Transverse colon (tissue), 3 donors: ENCODE results near the gene DEK.

Source experiments
- EP300 ChIP-seq: sonication (generic); formaldehyde crosslinking; IDR thresholded peaks from one replicate; pipeline ENCODE4 v1.6.1; 2017; ENCODE audit warnings: antibody characterized with exemption, low read depth
- POLR2AphosphoS5 ChIP-seq, 3 donors: sonication (generic); formaldehyde crosslinking; IDR thresholded peaks; one replicate each; pipeline ENCODE4 v1.6.1; 2016; ENCODE audit warnings: antibody characterized with exemption in 3 of 3

DNA sequence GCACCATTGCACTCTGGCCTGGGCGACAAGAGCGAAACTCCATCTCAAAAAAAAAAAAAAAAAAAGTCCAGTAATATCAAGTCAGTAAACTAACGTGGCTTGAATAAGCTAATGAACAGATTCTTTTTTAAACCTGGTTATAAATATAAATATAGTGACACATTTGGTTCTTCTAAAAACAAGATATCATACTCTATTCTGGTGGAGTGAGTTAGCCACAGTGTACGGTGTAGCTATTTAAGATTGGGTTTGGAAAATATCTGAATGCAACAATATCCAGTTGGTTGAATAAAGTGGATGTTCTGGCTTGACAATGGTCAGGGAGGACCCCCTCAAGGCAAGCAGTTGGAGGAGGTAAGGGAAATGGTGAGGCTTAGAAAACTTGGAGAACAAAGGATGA is 5.9 kb upstream of the DEK start:
- no peak for TF ChIP-seq POLR2AphosphoS5 (IDR thresholded peaks at IDR 0.05)
- TF ChIP-seq EP300 = no peak
